HCT116 (cell line): ENCODE measurements around the gene SPI1. TPM values are rescaled to one million over a fixed set of nuclear protein-coding genes. Genes with fewer than 3 reads are reported as not detected.

ENCODE experiments used
- ATAC-seq: fragments of 200-7000 bp; cut with Tn5 transposase; 2 replicates; pipeline ENCODE4 v1.9.1; 2020; ENCODE audit warnings: mild to moderate bottlenecking, moderate library complexity
- BruUV-seq: library from RNA; stranded (reverse); fragments of 400-500 nt; replicated peaks from 2 replicates; lab custom pipeline; 2021; lab: Mats Ljungman, UMichigan
- CTCF ChIA-PET: fragments of 300-600 bp; sonication (Branson Sonifier 250); formaldehyde crosslinking; loops from one replicate; lab custom pipeline; 2021; ENCODE audit warnings: antibody characterized with exemption; lab: Charles Lee
- POLR2A ChIA-PET: fragments of 300-600, 350-600 bp; sonication (Branson Sonifier 250); formaldehyde crosslinking; loops from one replicate; lab custom pipeline; 2021; ENCODE audit warnings: antibody characterized with exemption; lab: Charles Lee
- RAD21 ChIA-PET, 2 experiments: fragments of 300-600 bp; sonication (Branson Sonifier 250); formaldehyde crosslinking; loops; one replicate each; lab custom pipeline; 2023; ENCODE audit warnings: low total read pairs in 2 of 2; ENCODE audit not compliant: uncharacterized antibody in 2 of 2, unreplicated experiment in 2 of 2, low non-redundant PET in 1 of 2; lab: Charles Lee
- DNase-seq: peaks from one replicate; pipeline ENCODE4 v3.0.0-alpha.2; 2010; ENCODE audit warnings: low read depth, low spot score
- H2AFZ ChIP-seq: fragments of 200-600 bp; shearing (Covaris generic), sonication (generic); 2 replicates; pipeline ENCODE4 v1.6.1; 2017; ENCODE audit warnings: low read depth, mixed run types, mixed read lengths, antibody characterized with exemption, low read length; ENCODE audit not compliant: poor library complexity, severe bottlenecking
- H3K27ac ChIP-seq: 2 replicates; pipeline ENCODE4 v1.5.1; 2012; ENCODE audit warnings: low read depth, low read length
- H3K27me3 ChIP-seq: fragments of 200-600 bp; sonication (generic); 2 replicates; pipeline ENCODE4 v1.6.1; 2016; ENCODE audit warnings: mixed run types, low read length, mixed read lengths; ENCODE audit not compliant: insufficient read depth
- H3K36me3 ChIP-seq, 2 experiments: fragments of 200-500 bp in 1 of 2; fragments of 200-600 bp in 1 of 2; sonication (Bioruptor generic) in 1 of 2; sonication (generic) in 1 of 2; 2 replicates each; pipeline versions ENCODE4 v1.5.1 to v1.6.1; 2014 to 2016; ENCODE audit warnings: low read length in 2 of 2, inconsistent platforms in 1 of 2, mixed read lengths in 1 of 2, mixed run types in 1 of 2; ENCODE audit not compliant: insufficient read depth in 2 of 2, control insufficient read depth in 1 of 2
- H3K4me1 ChIP-seq, 2 experiments: fragments of 200-600 bp in 1 of 2; sonication (generic) in 1 of 2; 2 replicates each; pipeline versions ENCODE4 v1.5.1 to v1.6.1; 2012 to 2017; ENCODE audit warnings: low read length in 2 of 2, inconsistent platforms in 1 of 2, mild to moderate bottlenecking in 1 of 2, mixed read lengths in 1 of 2, mixed run types in 1 of 2, moderate library complexity in 1 of 2; ENCODE audit not compliant: insufficient read depth in 2 of 2, control insufficient read depth in 1 of 2
- H3K4me2 ChIP-seq: fragments of 200-600 bp; sonication (generic); 2 replicates; pipeline ENCODE4 v1.6.1; 2017; ENCODE audit warnings: mixed run types, low read length, mixed read lengths
- H3K4me3 ChIP-seq, 2 experiments: fragments of 200-600 bp in 1 of 2; sonication (generic) in 1 of 2; replicated peaks in 1 of 2; 2 replicates each; pipeline ENCODE4 v1.5.1; 2011 to 2016; ENCODE audit warnings: low read length in 2 of 2, control low read depth in 1 of 2, low read depth in 1 of 2, mild to moderate bottlenecking in 1 of 2, mixed read lengths in 1 of 2, mixed run types in 1 of 2
- H3K79me2 ChIP-seq: fragments of 200-600 bp; sonication (generic); 2 replicates; pipeline ENCODE4 v1.6.1; 2017; ENCODE audit warnings: mild to moderate bottlenecking, mixed run types, low read length, moderate library complexity, mixed read lengths; ENCODE audit not compliant: insufficient read depth
- H3K9ac ChIP-seq: fragments of 200-600 bp; sonication (generic); 2 replicates; pipeline ENCODE4 v1.6.1; 2016; ENCODE audit warnings: low read length, mixed read lengths
- H3K9me2 ChIP-seq: fragments of 200-600 bp; sonication (generic), shearing (Covaris generic); 2 replicates; pipeline ENCODE4 v1.6.1; 2017; ENCODE audit warnings: mixed run types, mild to moderate bottlenecking, moderate library complexity; ENCODE audit not compliant: insufficient read depth
- H3K9me3 ChIP-seq, 2 experiments: fragments of 200-500 bp in 1 of 2; fragments of 200-600 bp in 1 of 2; sonication (Bioruptor generic) in 1 of 2; sonication (generic) in 1 of 2; 2 replicates each; pipeline ENCODE4 v1.6.1; 2014 to 2017; ENCODE audit warnings: low read length in 2 of 2, mixed read lengths in 2 of 2, inconsistent platforms in 1 of 2, low read depth in 1 of 2, mild to moderate bottlenecking in 1 of 2, mixed run types in 1 of 2, moderate library complexity in 1 of 2; ENCODE audit not compliant: control insufficient read depth in 1 of 2, insufficient read depth in 1 of 2
- H4K20me1 ChIP-seq: fragments of 200-600 bp; sonication (generic), shearing (Covaris generic); 2 replicates; pipeline ENCODE4 v1.6.1; 2017; ENCODE audit warnings: mixed run types, mild to moderate bottlenecking, moderate library complexity; ENCODE audit not compliant: insufficient read depth
- CBX3 ChIP-seq: IDR thresholded peaks from 2 replicates; pipeline ENCODE4 v1.6.1; 2012; ENCODE audit warnings: low read depth
- CEBPB ChIP-seq: IDR thresholded peaks from 2 replicates; pipeline ENCODE4 v1.6.1; 2012; ENCODE audit warnings: low read depth
- EZH2 ChIP-seq: fragments of 200-600 bp; sonication (generic); IDR thresholded peaks from 2 replicates; pipeline ENCODE4 v1.6.1; 2017; ENCODE audit warnings: antibody characterized with exemption, mixed run types
- FOSL1 ChIP-seq: IDR thresholded peaks from 2 replicates; pipeline ENCODE4 v1.6.1; 2012; ENCODE audit warnings: low read depth
- JUND ChIP-seq: IDR thresholded peaks from 2 replicates; pipeline ENCODE4 v1.6.1; 2012
- MAX ChIP-seq: IDR thresholded peaks from 2 replicates; pipeline ENCODE4 v1.6.1; 2012
- POLR2A ChIP-seq: IDR thresholded peaks from 2 replicates; pipeline ENCODE4 v1.7.0; 2011; ENCODE audit warnings: borderline replicate concordance; ENCODE audit not compliant: insufficient read depth, insufficient read length; ENCODE audit errors: extremely low read depth
- SIN3A ChIP-seq: IDR thresholded peaks from 2 replicates; pipeline ENCODE4 v1.6.1; 2012; ENCODE audit warnings: low read depth
- SP1 ChIP-seq: IDR thresholded peaks from 2 replicates; pipeline ENCODE4 v1.6.1; 2012; ENCODE audit warnings: low read depth
- TCF7L2 ChIP-seq: IDR thresholded peaks from 2 replicates; pipeline ENCODE4 v1.7.0; 2011; ENCODE audit warnings: borderline replicate concordance, inconsistent platforms; ENCODE audit not compliant: insufficient read depth, insufficient read length; ENCODE audit errors: extremely low read depth
- YY1 ChIP-seq: IDR thresholded peaks from 2 replicates; pipeline ENCODE4 v1.6.1; 2011; ENCODE audit warnings: low read length, low read depth, moderate library complexity, mild to moderate bottlenecking; ENCODE audit not compliant: insufficient replicate concordance; ENCODE audit errors: extremely low read depth
- ZNF274 ChIP-seq: fragments of 200-500 bp; sonication (Bioruptor generic); IDR thresholded peaks from 2 replicates; pipeline ENCODE4 v1.6.1; 2014; ENCODE audit warnings: mild to moderate bottlenecking, low read depth, low read length, inconsistent platforms
- intact Hi-C: fragments of 100-400 bp; cut with micrococcal nuclease; formaldehyde crosslinking; loops from 2 replicates; pipeline ENCODE4 v1.10.0; 2022
- total RNA-seq: library from RNA; stranded (reverse); gene quantifications from one replicate; pipeline ENCODE4 v1.2.1, GENCODE V29; 2021; ENCODE audit not compliant: unreplicated experiment
- TF ChIP-seq, protein P1 (sequence below): IDR thresholded peaks from 2 replicates; pipeline ENCODE4 v1.6.1; 2012; ENCODE audit warnings: low read depth

The SPI1 gene
- total RNA-seq, 1 experiment from 2014 or later, result 0.32 TPM

DNA sequence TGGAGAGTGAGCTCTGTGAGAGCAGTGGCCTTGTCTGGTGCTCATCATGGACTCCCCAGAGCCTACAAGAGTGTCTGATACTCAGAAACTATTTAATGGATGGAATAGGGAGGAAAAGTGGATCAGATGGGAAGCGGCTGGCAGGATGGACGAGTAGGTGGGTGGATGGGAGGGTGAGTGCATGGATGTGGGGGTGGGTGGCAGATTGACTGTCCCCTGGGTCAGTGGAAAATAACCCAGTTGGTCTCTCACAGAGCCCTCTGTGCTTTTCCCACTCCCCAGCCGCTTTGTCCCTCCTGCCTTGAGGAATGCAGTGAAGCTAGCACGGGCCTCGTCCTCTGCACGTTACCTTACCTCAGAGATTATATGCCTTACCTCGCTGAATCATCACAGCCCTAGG lies 5.9 kb downstream of the SPI1 start:
- no peaks in the 10 kb centered on the region for H3K9me2 ChIP-seq
- ChIA-PET RAD21 (interaction anchor here in 1 of 2 experiments (0.5 kb wide), 1 partner anchor 81 kb away, joined by 3 read pairs; no protein-coding TSS in a partner anchor), CTCF (interaction anchor here (0.9 to 1.3 kb wide), 2 partner anchors 40 to 81 kb away, joined by 3 to 4 read pairs; no protein-coding TSS in a partner anchor), POLR2A (no interaction called here)
- H3K9ac ChIP-seq, result no peak overlapping the region
- no peaks in the 10 kb centered on the region for H3K36me3 ChIP-seq
- ATAC-seq (no peak), DNase-seq (no peak)
- H3K4me2 ChIP-seq, result no peak overlapping the region
- intact Hi-C loops, result loop anchor here (5.0 kb wide), 2 partner anchors 245 to 480 kb away; no protein-coding TSS in a partner anchor
- H3K4me3 ChIP-seq, result no peak overlapping the region
- no peaks in the 10 kb centered on the region for H3K79me2 ChIP-seq
- no peak for TF ChIP-seq YY1
- TF ChIP-seq SP1, result no peak
- no peak for TF ChIP-seq TCF7L2
- no peak for TF ChIP-seq CBX3
- TF ChIP-seq SIN3A, result no peak
- TF ChIP-seq, protein P1, sequence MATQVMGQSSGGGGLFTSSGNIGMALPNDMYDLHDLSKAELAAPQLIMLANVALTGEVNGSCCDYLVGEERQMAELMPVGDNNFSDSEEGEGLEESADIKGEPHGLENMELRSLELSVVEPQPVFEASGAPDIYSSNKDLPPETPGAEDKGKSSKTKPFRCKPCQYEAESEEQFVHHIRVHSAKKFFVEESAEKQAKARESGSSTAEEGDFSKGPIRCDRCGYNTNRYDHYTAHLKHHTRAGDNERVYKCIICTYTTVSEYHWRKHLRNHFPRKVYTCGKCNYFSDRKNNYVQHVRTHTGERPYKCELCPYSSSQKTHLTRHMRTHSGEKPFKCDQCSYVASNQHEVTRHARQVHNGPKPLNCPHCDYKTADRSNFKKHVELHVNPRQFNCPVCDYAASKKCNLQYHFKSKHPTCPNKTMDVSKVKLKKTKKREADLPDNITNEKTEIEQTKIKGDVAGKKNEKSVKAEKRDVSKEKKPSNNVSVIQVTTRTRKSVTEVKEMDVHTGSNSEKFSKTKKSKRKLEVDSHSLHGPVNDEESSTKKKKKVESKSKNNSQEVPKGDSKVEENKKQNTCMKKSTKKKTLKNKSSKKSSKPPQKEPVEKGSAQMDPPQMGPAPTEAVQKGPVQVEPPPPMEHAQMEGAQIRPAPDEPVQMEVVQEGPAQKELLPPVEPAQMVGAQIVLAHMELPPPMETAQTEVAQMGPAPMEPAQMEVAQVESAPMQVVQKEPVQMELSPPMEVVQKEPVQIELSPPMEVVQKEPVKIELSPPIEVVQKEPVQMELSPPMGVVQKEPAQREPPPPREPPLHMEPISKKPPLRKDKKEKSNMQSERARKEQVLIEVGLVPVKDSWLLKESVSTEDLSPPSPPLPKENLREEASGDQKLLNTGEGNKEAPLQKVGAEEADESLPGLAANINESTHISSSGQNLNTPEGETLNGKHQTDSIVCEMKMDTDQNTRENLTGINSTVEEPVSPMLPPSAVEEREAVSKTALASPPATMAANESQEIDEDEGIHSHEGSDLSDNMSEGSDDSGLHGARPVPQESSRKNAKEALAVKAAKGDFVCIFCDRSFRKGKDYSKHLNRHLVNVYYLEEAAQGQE, result no peak
- no peak for TF ChIP-seq MAX
- TF ChIP-seq CEBPB, result no peak
- TF ChIP-seq EZH2, result no peak
- TF ChIP-seq ZNF274, result no peak
- no peak for TF ChIP-seq FOSL1
- no peak for TF ChIP-seq JUND
- TF ChIP-seq POLR2A, result no peak
- H3K27me3 ChIP-seq, result no peaks in the 10 kb centered on the region
- H4K20me1 ChIP-seq, result no peaks in the 10 kb centered on the region
- no peaks in the 10 kb centered on the region for H3K9me3 ChIP-seq
- peaks cover 11 to 29% of the 10 kb centered on the region in 2 experiments; a peak in 3 of 4 replicates for H3K4me1 ChIP-seq
- BruUV-seq, result no TSS peak
- H2AFZ ChIP-seq, result no peak overlapping the region
- H3K27ac ChIP-seq, result no peak overlapping the region
